ENCODE results near the gene C2orf49. TPM values are rescaled to one million over a fixed set of nuclear protein-coding genes. Genes with fewer than 3 reads are reported as not detected.

Gene C2orf49
- total and polyA plus RNA-seq, 2 of the 8 experiments (the other 6 are each of a cell fraction or from before 2014, with no cell fraction given): 5.6 to 19.9 TPM

DNA sequence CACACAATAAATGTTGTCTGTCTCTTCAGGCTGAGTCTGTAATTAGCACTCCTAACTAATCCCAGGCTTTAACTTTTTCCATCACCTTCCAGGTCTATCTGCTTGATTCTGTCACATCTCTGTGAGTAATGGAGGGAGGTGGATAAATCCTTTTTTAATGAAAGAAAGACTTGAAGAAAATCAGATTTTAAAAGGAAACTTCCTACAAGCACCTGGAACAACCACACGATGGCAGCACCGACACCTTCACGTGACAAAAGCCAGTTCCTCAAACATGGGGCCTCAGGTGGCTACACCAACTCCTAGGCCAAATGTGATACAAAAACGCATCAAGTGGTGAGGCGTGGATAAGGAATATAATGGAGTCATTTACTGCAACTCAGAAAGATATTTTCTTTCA is 49.6 kb upstream of the C2orf49 start (continued):
- TF ChIP-seq ASH2L (IDR thresholded peaks at IDR 0.05; ENCODE audit: low read length) (no peak), GTF2F1 (IDR thresholded peaks at IDR 0.05; ENCODE audit: borderline replicate concordance, low read depth, low read length) (no peak), YY1 (IDR thresholded peaks at IDR 0.05; ENCODE audit: low read depth, low read length) (0 out of 2 replicates have a peak, but pooled peaks have one; percentile 26), POLR2A (IDR thresholded peaks at IDR 0.05; ENCODE audit: control extremely low read depth in 1 of 2, low read depth in 2 of 2, low read length in 2 of 2) (no peak), RFX5 (IDR thresholded peaks at IDR 0.05; ENCODE audit: borderline replicate concordance, low read depth, low read length) (no peak), BRCA1 (IDR thresholded peaks at IDR 0.05; ENCODE audit: low read depth, low read length) (no peak), GABPA (IDR thresholded peaks at IDR 0.05; ENCODE audit: borderline replicate concordance, insufficient read depth, low read length) (no peak), CEBPB (IDR thresholded peaks at IDR 0.05; ENCODE audit: low read depth, low read length) (no peak)
- TF ChIP-seq, protein P1, sequence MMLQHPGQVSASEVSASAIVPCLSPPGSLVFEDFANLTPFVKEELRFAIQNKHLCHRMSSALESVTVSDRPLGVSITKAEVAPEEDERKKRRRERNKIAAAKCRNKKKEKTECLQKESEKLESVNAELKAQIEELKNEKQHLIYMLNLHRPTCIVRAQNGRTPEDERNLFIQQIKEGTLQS (IDR thresholded peaks at IDR 0.05; ENCODE audit: insufficient read depth, low read depth, low read length): peak; percentile 79

Data from H1 (cell line).